Colonic mucosa (tissue), 4 donors: ENCODE measurements around the gene ENTPD2. TPM values are rescaled to one million over a fixed set of nuclear protein-coding genes. Genes with fewer than 3 reads are reported as not detected.

Experiments
- DNase-seq: peaks from one replicate; pipeline ENCODE4 v3.0.0-alpha.2; 2020
- H3K27ac ChIP-seq: fragments of 200-600 bp; one replicate; pipeline ENCODE4 v1.8.0; 2021
- H3K27me3 ChIP-seq: fragments of 200-600 bp; one replicate; pipeline ENCODE4 v1.8.0; 2021
- H3K36me3 ChIP-seq: fragments of 200-600 bp; one replicate; pipeline ENCODE4 v1.8.0; 2021
- H3K4me1 ChIP-seq: fragments of 200-600 bp; one replicate; pipeline ENCODE4 v1.8.0; 2021; ENCODE audit warnings: mild to moderate bottlenecking
- H3K4me3 ChIP-seq: fragments of 200-600 bp; one replicate; pipeline ENCODE4 v1.8.0; 2021
- H3K9ac ChIP-seq, 2 donors: one replicate each; pipeline ENCODE4 v1.7.0; 2013; ENCODE audit warnings: control low read depth in 2 of 2, low read depth in 2 of 2, low read length in 2 of 2
- H3K9me3 ChIP-seq: fragments of 200-600 bp; one replicate; pipeline ENCODE4 v1.8.0; 2021
- intact Hi-C: fragments of 100-400 bp; cut with DNase I; formaldehyde crosslinking; loops from one replicate; pipeline ENCODE4 v1.14.1; 2022
- total RNA-seq, 2 donors: library from RNA; stranded (reverse); fragmentation: NEBNext Ultra II Directional in 1 of 2; extraction: Animal tissue kit (Norgen Biotek cat#: 25700) in 1 of 2; gene quantifications; one replicate each; pipeline ENCODE4 v1.2.1, GENCODE V29; 2021
- TF ChIP-seq, protein P1 (sequence below): fragments of 200-600 bp; IDR thresholded peaks from one replicate; pipeline ENCODE4 v1.8.0; 2022; ENCODE audit warnings: antibody characterized with exemption, mild to moderate bottlenecking
- donor health status: healthy.
- donor health status: DM: no; HTN: no; CAD: no.
- donor health status: DM: no; HTN: no; CAD: no.

ENTPD2 gene
- total RNA-seq, 2 donors from 2014 or later, result 20.5 to 22.1 TPM

DNA sequence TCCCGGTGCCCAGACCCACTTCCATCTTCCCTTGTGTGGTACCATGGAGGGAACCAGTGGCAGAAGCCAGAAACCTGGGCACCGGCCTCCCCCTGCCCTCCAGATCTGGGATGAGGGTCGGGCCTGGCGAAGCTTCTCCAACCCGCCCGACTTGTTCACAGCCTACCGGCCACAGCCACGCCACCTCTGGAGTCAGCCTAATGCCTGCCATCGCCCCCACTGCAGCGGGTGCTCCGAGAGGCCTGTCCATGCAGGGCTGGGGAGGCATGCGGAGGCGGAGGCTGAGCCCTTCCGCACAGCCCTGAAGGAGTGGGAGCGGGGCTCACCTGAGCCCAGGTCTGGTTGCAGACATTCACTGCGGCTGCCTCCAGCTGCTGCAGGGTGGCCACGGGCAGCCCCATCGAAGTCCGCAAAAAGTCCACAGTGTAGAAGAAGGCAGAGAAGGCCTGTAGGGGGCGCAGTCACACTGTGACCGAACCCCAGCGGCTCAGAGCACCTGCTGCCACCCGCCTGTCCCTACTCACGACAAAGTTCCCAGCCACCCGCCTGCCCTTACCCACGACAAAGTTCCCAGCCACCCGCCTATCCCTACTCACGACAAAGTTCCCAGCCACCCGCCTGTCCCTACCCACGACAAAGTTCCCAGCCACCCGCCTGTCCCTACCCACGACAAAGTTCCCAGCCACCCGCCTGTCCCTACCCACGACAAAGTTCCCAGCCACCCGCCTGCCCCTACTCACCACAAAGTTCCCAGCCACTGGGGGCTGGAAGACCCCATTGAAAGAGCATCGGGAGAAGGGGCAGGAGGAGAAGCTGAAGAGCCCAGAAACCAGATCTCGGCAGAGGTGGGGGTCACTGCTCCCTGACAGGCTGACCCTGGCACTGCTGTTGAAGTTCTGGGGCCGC is 4.1 kb downstream of the ENTPD2 start:
- TF ChIP-seq, protein P1, sequence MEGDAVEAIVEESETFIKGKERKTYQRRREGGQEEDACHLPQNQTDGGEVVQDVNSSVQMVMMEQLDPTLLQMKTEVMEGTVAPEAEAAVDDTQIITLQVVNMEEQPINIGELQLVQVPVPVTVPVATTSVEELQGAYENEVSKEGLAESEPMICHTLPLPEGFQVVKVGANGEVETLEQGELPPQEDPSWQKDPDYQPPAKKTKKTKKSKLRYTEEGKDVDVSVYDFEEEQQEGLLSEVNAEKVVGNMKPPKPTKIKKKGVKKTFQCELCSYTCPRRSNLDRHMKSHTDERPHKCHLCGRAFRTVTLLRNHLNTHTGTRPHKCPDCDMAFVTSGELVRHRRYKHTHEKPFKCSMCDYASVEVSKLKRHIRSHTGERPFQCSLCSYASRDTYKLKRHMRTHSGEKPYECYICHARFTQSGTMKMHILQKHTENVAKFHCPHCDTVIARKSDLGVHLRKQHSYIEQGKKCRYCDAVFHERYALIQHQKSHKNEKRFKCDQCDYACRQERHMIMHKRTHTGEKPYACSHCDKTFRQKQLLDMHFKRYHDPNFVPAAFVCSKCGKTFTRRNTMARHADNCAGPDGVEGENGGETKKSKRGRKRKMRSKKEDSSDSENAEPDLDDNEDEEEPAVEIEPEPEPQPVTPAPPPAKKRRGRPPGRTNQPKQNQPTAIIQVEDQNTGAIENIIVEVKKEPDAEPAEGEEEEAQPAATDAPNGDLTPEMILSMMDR, result peak; percentile 41
- Histone ChIP-seq H3K9ac (no peak overlapping the region), H3K9me3 (no peaks in the 10 kb centered on the region), H3K36me3 (no peaks in the 10 kb centered on the region), H3K4me1 (peaks cover 26% of the 10 kb centered on the region), H3K27ac (no peak overlapping the region), H3K4me3 (no peak overlapping the region), H3K27me3 (peaks cover 27% of the 10 kb centered on the region)
- intact Hi-C loops, result loop anchor here (2.0 kb wide), 1 partner anchor 17 kb away; no protein-coding TSS in a partner anchor
- peak; percentile 77 for DNase-seq

DNA sequence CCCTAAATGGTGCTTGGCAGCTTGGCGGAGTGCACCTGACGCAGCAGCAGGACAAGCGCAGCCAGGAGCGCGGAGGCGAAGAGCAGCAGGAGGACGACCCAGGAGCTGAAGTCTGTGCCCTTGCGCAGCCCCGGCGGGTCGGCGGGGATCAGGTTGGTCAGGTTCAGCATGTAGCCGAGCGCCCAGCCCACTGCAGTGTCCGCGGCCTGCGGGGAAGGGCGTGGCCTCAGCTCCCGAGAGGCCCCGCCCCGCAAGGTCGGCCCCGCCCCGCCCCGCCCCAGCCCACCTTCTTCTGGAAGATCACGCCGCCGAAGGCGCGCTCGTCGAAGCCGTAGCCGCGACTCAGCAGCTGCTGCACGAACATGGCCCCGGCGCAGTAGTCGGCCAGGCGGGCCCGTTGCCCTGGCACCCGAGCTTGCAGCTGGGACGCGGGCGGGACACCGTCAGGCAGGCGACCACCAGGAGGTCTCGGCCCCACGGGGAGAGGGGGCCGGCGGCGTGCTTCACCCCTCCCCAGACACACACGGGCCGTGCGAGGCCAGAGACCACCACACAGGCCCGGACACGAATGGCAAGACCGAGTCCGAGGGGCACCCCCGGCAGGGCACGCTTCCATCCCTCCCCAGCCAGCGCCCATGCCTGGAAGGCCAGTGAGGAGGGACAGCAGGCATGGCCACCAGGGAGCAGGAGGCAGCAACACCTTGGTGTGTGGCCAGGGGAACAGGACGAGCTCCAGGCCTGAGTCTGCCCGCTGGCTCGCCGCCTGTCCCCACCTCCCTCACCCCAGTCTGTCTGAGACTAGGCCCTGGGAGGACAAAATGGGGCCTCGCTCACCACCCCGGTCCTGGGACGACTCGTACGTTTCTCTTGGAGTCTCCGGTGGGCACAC is 5.0 kb downstream of the ENTPD2 start:
- H3K9ac ChIP-seq, result no peak overlapping the region
- H3K36me3 ChIP-seq, result no peaks in the 10 kb centered on the region
- intact Hi-C loops, result loop anchor here (2.0 kb wide), 1 partner anchor 18 kb away; no protein-coding TSS in a partner anchor
- no peaks in the 10 kb centered on the region for H3K9me3 ChIP-seq
- no peak overlapping the region for H3K4me3 ChIP-seq
- H3K4me1 ChIP-seq, result peaks cover 26% of the 10 kb centered on the region
- H3K27me3 ChIP-seq, result peaks cover 27% of the 10 kb centered on the region
- TF ChIP-seq, protein P1, result no peak
- no peak overlapping the region for H3K27ac ChIP-seq
- no peak for DNase-seq

DNA sequence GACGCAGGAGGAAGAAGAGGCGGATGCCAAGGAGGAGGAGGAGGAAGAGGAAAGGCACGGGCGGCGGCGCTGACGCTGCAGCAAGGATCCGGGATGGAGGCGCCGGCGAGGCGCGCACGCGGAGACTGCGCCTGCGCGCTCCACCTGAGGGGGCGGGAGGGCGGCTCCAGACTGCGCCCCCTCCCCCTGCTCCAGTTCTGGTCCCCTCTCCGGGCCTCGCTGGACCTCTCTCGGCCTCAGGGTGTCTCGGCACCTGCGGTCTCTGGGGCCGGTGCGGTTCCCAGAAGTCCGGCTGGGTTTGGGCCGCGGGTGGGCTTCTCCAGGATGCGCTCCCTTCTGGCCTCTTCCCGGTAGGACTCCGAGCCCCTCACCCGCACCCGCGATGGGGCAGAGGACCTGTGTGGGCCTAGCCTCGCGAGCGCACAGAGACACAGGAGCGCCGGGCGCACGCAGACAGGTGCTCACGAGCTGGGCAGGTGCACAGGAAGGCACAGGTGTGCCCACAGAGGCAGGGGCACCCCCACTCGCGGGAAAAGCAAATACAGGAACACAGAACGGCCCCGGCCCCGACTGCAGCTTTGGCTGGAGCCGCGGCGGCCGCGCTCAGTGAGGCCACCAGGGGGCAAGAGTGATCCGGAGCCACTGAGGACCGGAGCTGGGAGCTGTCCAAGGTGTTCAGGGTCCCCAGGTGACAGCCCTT is 7.6 kb downstream of the ENTPD2 start, which contains the start of gene NPDC1:
Gene NPDC1 (minus strand): TSS at position 90 of the 700 bp plus-strand sequence. CDS start 188 bp downstream, outside the sequence.
- H3K27ac ChIP-seq, result peak within 1 kb of the TSS; percentile 64
- intact Hi-C loops, result no loop called here
- H3K4me1 ChIP-seq, result peaks cover 19% of the 10 kb centered on the region
- H3K4me3 ChIP-seq, result peak within 1 kb of the TSS; percentile 54
- H3K36me3 ChIP-seq, result no peaks in the 10 kb centered on the region
- H3K27me3 ChIP-seq, result peaks cover 17% of the 10 kb centered on the region
- DNase-seq, result peak; percentile 89
- H3K9me3 ChIP-seq, result no peaks in the 10 kb centered on the region
- H3K9ac ChIP-seq, result peak within 1 kb of the TSS; percentile 42 to 64
- TF ChIP-seq, protein P1, result peak; percentile 82

DNA sequence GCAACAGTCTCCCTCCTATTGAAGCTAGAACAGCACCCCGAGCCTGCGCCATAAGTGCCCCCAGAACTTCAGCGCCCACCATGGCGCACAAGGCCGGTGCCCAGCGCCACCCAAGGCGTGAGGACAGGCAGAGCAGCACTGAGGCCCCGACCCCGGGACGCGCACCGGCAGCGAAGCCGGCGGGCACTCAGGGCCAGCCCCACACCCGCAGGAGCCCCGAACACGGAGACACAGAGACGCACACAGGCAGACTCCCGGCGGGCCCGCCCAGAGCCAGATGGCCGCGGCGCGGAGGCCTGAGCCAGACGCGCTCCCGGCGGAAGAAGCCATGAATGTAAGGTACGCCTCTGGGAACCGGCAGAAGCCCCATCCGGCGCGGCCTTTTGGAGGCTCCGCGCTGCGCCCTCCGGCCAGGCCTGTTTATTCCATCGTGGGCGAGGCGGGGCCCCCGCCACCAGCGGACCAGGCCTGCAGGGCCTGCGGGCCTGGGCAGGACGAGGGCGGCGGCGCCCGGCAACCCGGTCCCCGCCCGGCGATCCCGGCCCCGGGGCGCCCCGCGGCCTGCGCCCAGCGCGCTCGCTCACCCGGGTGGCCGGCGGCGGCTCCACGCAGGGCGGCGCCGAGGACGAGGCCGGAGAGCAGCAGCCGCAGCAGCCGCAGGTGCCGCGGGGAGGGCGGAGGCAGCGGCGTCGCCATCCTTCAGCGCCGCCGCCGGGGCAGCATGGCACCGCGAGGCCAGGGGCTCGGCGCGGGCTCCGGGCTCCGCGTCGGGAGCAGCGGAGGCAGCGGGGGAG is 8.4 kb downstream of the ENTPD2 start:
- TF ChIP-seq, protein P1, result no peak
- intact Hi-C loops, result no loop called here
- peak overlapping the region; percentile 64 for H3K27ac ChIP-seq

More for the DNA sequence above, 8.4 kb downstream of the ENTPD2 start:
- H3K4me1 ChIP-seq, result peaks cover 19% of the 10 kb centered on the region
- H3K9me3 ChIP-seq, result no peaks in the 10 kb centered on the region
- H3K4me3 ChIP-seq, result peak overlapping the region; percentile 54
- DNase-seq, result peak; percentile 47
- H3K36me3 ChIP-seq, result no peaks in the 10 kb centered on the region
- peaks cover 17% of the 10 kb centered on the region for H3K27me3 ChIP-seq
- peak overlapping the region; percentile 42 to 64 for H3K9ac ChIP-seq
